A549 (cell line): ENCODE results near the gene HELZ2. TPM values are rescaled to one million over a fixed set of nuclear protein-coding genes. Genes with fewer than 3 reads are reported as not detected.

ENCODE experiments used
- ATAC-seq, 2 experiments: fragments of 200-7000 bp in 1 of 2; fragments of >200 bp in 1 of 2; cut with Nextera tagmentation in 1 of 2; cut with Tn5 transposase in 1 of 2; 3 replicates each; pipeline versions ENCODE4 v1.8.0 to v1.9.1; 2018 to 2020; ENCODE audit warnings: mild to moderate bottlenecking in 1 of 2, moderate library complexity in 1 of 2
- CTCF ChIA-PET: fragments of 300-600 bp; sonication (Branson Sonifier 250); formaldehyde crosslinking; extraction: SDS; loops from one replicate; lab custom pipeline; 2021; ENCODE audit warnings: antibody characterized with exemption, inconsistent platforms; lab: Yijun Ruan, JAX
- POLR2A ChIA-PET: fragments of 350-600 bp; formaldehyde crosslinking; extraction: SDS; loops from one replicate; lab custom pipeline; 2021; ENCODE audit warnings: antibody characterized with exemption, inconsistent platforms; lab: Yijun Ruan, JAX
- DNase-seq, 2 experiments: peaks; one replicate each; pipeline versions ENCODE4 v3.0.0 to v3.0.0-alpha.2; 2011 to 2016; ENCODE audit warnings: low read depth in 1 of 2, low spot score in 1 of 2
- FAIRE-seq: peaks from 2 replicates; lab custom pipeline; 2011; peaks lifted over from hg19 to GRCh38; lab: Jason Lieb, UNC
- H3K27ac ChIP-seq, 2 experiments: fragments of >200 bp; sonication (Bioruptor Twin); formaldehyde crosslinking; 3 replicates each; pipeline ENCODE4 v1.5.1; 2016 to 2017
- H3K4me1 ChIP-seq: fragments of >200 bp; sonication (Bioruptor Twin); formaldehyde crosslinking; 3 replicates; pipeline ENCODE4 v1.6.1; 2016
- H3K4me2 ChIP-seq: fragments of >200 bp; sonication (Bioruptor Twin); formaldehyde crosslinking; 3 replicates; pipeline ENCODE4 v1.6.1; 2016
- H3K4me3 ChIP-seq: fragments of >200 bp; sonication (Bioruptor Twin); formaldehyde crosslinking; 3 replicates; pipeline ENCODE4 v1.5.1; 2016
- H3K9me3 ChIP-seq: fragments of >200 bp; sonication (Bioruptor Twin); formaldehyde crosslinking; 3 replicates; pipeline ENCODE4 v1.6.1; 2016
- CBX2 ChIP-seq: fragments of 200-600 bp; sonication (generic); IDR thresholded peaks from 2 replicates; pipeline ENCODE4 v1.6.1; 2016; ENCODE audit warnings: low read depth, mild to moderate bottlenecking, borderline replicate concordance
- CBX8 ChIP-seq: fragments of 200-600 bp; sonication (generic); IDR thresholded peaks from 2 replicates; pipeline ENCODE4 v1.6.1; 2016
- CHD2 ChIP-seq: fragments of 150-350 bp; IDR thresholded peaks from 2 replicates; pipeline ENCODE4 v1.6.1; 2014; ENCODE audit warnings: low read length; ENCODE audit not compliant: partially characterized antibody
- CHD4 ChIP-seq: fragments of 200-600 bp; sonication (generic); IDR thresholded peaks from 2 replicates; pipeline ENCODE4 v1.6.1; 2016; ENCODE audit warnings: antibody characterized with exemption, mild to moderate bottlenecking, borderline replicate concordance
- EHMT2 ChIP-seq: fragments of 200-600 bp; sonication (generic); IDR thresholded peaks from 2 replicates; pipeline ENCODE4 v1.6.1; 2016; ENCODE audit warnings: antibody characterized with exemption, low read depth, mild to moderate bottlenecking, moderate library complexity
- EP300 ChIP-seq, 2 experiments: fragments of >200 bp; sonication (Bioruptor Twin); formaldehyde crosslinking; IDR thresholded peaks; 2 replicates in 1 of 2; 3 replicates in 1 of 2; pipeline ENCODE4 v1.6.1; 2016 to 2017
- GATA3 ChIP-seq: IDR thresholded peaks from 2 replicates; pipeline ENCODE4 v1.6.1; 2012; ENCODE audit warnings: borderline replicate concordance
- KDM1A ChIP-seq: fragments of 200-600 bp; sonication (generic); IDR thresholded peaks from 2 replicates; pipeline ENCODE4 v1.6.1; 2016; ENCODE audit warnings: low read depth, mild to moderate bottlenecking
- KDM5A ChIP-seq: fragments of 200-600 bp; sonication (generic); IDR thresholded peaks from 2 replicates; pipeline ENCODE4 v1.6.1; 2016; ENCODE audit warnings: antibody characterized with exemption, mild to moderate bottlenecking
- MAFK ChIP-seq: fragments of 450-650 bp; IDR thresholded peaks from 2 replicates; pipeline ENCODE4 v1.6.1; 2014; ENCODE audit not compliant: partially characterized antibody
- NFE2L2 ChIP-seq: fragments of 150-350 bp; conservative IDR thresholded peaks from 2 replicates; pipeline ENCODE4 v1.6.1; 2014; ENCODE audit warnings: low read length
- POLR2AphosphoS2 ChIP-seq: conservative IDR thresholded peaks from 2 replicates; pipeline ENCODE4 v1.6.1; 2012; ENCODE audit warnings: low read length, improper control_type of control experiment, inconsistent platforms
- RCOR1 ChIP-seq: fragments of 150-350 bp; IDR thresholded peaks from 2 replicates; pipeline ENCODE4 v1.6.1; 2014; ENCODE audit warnings: antibody characterized with exemption, low read length, low read depth
- RFX5 ChIP-seq: fragments of 450-650 bp; IDR thresholded peaks from 2 replicates; pipeline ENCODE4 v1.7.1; 2014; ENCODE audit warnings: antibody characterized with exemption, mild to moderate bottlenecking, moderate library complexity
- SMC3 ChIP-seq: fragments of >200 bp; sonication (Bioruptor Twin); formaldehyde crosslinking; IDR thresholded peaks from 3 replicates; pipeline ENCODE4 v1.6.1; 2018; ENCODE audit warnings: inconsistent platforms
- TP53 ChIP-seq: fragments of 250-450 bp; sonication (Bioruptor Pico); IDR thresholded peaks from 2 replicates; pipeline ENCODE4 v1.5.0; 2021; ENCODE audit warnings: mild to moderate bottlenecking, moderate library complexity
- USF2 ChIP-seq: fragments of 450-650 bp; IDR thresholded peaks from 2 replicates; pipeline ENCODE4 v1.6.1; 2014; ENCODE audit warnings: antibody characterized with exemption
- ZC3H11A ChIP-seq: fragments of 450-650 bp; IDR thresholded peaks from 2 replicates; pipeline ENCODE4 v1.6.1; 2014; ENCODE audit warnings: antibody characterized with exemption, mild to moderate bottlenecking
- ZNF302 ChIP-seq: fragments of 250-450 bp; sonication (Bioruptor Pico); IDR thresholded peaks from 2 replicates; pipeline ENCODE4 v1.9.0; 2021; ENCODE audit warnings: inconsistent platforms, mild to moderate bottlenecking, moderate library complexity
- WGBS: methylation state at CpG from one replicate; pipeline ENCODE4 v1.1.6; 2017; ENCODE audit errors: missing lambda C conversion rate; 5-methylcytosine and 5-hydroxymethylcytosine counted together
- polyA plus RNA-seq, 4 experiments: library from polyadenylated mRNA; depleted of rRNA in 3 of 4; stranded (reverse); fragments of >200 nt; fragmentation: RNase III in 1 of 4; extraction: RNeasy Plus Mini Kit Qiagen cat#74134 plus additional on column Dnase treatment in 1 of 4; gene quantifications; 2 replicates in 3 of 4; 3 replicates in 1 of 4; pipeline ENCODE4 v1.2.3, GENCODE V29; 2011 to 2017
- TF ChIP-seq, protein P1 (sequence below): fragments of >200 bp; sonication (Bioruptor Twin); formaldehyde crosslinking; IDR thresholded peaks from 3 replicates; pipeline ENCODE4 v1.5.1; 2016
- TF ChIP-seq, protein P2 (sequence below): IDR thresholded peaks from 2 replicates; pipeline ENCODE4 v1.6.1; 2012; ENCODE audit warnings: low read depth, borderline replicate concordance
- TF ChIP-seq, protein P3 (sequence below): fragments of 200-600 bp; sonication (generic); IDR thresholded peaks from 2 replicates; pipeline ENCODE4 v1.6.1; 2016; ENCODE audit warnings: antibody characterized with exemption, mild to moderate bottlenecking, moderate library complexity

The HELZ2 gene
- polyA plus RNA-seq, 2 of the 4 experiments (the other 2 are of a cell fraction), result 3.2 to 4.5 TPM

DNA sequence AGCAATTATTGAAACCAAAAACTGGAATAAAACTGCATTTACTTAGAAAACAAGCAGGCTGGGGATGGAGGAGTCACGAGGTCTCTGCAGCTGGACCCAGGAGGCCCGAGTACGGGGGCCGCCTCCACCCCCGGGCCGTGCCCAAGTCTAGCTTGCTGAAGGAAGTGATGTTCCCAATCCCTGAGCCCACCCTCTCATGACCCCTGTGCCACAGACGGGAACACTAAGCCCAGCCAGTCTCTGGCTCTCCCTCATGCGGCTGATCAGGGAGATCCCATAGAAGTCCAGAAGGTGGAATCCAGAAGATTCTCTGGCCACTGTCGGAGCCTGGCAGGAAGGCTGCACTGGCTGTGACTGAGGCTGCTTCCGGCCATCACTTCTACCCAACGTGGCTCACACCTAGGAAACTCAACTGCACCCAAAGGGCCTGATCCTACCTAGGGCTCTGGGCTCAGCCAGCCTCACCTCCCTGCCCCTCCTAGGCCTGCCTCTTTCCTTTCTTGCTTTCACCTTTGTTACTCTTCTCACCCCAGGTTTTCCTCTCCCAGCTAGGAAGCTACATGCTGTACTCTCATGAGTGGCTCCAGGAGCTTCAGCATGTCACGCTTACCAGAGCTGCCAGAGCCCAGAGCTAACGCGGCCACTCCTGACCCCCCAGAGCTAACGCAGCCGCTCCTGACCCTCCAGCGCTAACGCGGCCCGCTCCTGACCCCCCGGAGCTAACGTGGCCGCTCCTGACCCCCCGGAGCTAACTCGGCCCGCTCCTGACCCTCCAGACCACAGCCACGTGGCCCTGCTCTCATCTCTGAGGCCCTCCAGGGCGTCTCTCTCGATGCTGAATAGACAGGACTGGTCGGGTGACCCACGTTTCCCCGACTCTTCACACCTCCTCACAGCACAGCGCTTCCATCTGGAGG lies 24.7 kb upstream of the HELZ2 start:
- no peak overlapping the region for H3K4me2 ChIP-seq
- no peaks in the 10 kb centered on the region for H3K9me3 ChIP-seq
- no peak overlapping the region for H3K4me3 ChIP-seq
- peaks cover 8% of the 10 kb centered on the region; the same call in 1 of the 3 replicates for H3K4me1 ChIP-seq
- FAIRE-seq, result no peak
- no peak for ATAC-seq
- CTCF ChIA-PET, result interaction anchor here (1.0 to 2.0 kb wide), 4 partner anchors 17 to 61 kb away, joined by 3 to 7 read pairs (median 5); no protein-coding TSS in a partner anchor
- no peak overlapping the region for H3K27ac ChIP-seq
- POLR2A ChIA-PET, result interaction anchor here (1.3 kb wide), 1 partner anchor 382 kb away, joined by 3 read pairs; no protein-coding TSS in a partner anchor
- no peak for TF ChIP-seq CHD2
- TF ChIP-seq KDM1A, result no peak
- TF ChIP-seq, protein P1, sequence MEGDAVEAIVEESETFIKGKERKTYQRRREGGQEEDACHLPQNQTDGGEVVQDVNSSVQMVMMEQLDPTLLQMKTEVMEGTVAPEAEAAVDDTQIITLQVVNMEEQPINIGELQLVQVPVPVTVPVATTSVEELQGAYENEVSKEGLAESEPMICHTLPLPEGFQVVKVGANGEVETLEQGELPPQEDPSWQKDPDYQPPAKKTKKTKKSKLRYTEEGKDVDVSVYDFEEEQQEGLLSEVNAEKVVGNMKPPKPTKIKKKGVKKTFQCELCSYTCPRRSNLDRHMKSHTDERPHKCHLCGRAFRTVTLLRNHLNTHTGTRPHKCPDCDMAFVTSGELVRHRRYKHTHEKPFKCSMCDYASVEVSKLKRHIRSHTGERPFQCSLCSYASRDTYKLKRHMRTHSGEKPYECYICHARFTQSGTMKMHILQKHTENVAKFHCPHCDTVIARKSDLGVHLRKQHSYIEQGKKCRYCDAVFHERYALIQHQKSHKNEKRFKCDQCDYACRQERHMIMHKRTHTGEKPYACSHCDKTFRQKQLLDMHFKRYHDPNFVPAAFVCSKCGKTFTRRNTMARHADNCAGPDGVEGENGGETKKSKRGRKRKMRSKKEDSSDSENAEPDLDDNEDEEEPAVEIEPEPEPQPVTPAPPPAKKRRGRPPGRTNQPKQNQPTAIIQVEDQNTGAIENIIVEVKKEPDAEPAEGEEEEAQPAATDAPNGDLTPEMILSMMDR, result no peak
- TF ChIP-seq, protein P2, sequence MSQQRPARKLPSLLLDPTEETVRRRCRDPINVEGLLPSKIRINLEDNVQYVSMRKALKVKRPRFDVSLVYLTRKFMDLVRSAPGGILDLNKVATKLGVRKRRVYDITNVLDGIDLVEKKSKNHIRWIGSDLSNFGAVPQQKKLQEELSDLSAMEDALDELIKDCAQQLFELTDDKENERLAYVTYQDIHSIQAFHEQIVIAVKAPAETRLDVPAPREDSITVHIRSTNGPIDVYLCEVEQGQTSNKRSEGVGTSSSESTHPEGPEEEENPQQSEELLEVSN, result no peak
- no peak for TF ChIP-seq USF2
- no peak for TF ChIP-seq NFE2L2
- no peak for TF ChIP-seq CBX2
- TF ChIP-seq EP300 (IDR thresholded peaks at IDR 0.05), result no peak
- TF ChIP-seq EHMT2, result no peak
- TF ChIP-seq SMC3, result no peak
- no peak for TF ChIP-seq TP53 (CRISPR knock-in tag)
- TF ChIP-seq KDM5A, result no peak
- TF ChIP-seq CHD4, result no peak
- TF ChIP-seq ZC3H11A, result no peak
- no peak for TF ChIP-seq POLR2AphosphoS2
- no peak for TF ChIP-seq CBX8
- TF ChIP-seq MAFK, result no peak
- TF ChIP-seq RCOR1, result no peak
- no peak for TF ChIP-seq RFX5
- TF ChIP-seq, all 56 proteins: peak for 0
- no peak for DNase-seq
- WGBS, result 90% methylated on average over 26 of the region's 33 CpGs

GRCh38 chr20:63597651-63598478 lies 23.8 kb upstream of the HELZ2 start:
- WGBS, result 90% methylated on average over 23 of the region's 23 CpGs
- Histone ChIP-seq H3K4me1 (peaks cover 8% of the 10 kb centered on the region; the same call in 1 of the 3 replicates), H3K27ac (no peak overlapping the region), H3K4me2 (no peak overlapping the region), H3K4me3 (no peak overlapping the region)
- DNase-seq, result no peak
- CTCF ChIA-PET, result interaction anchor here (1.0 to 1.9 kb wide), 3 partner anchors 18 to 101 kb away, joined by 3 to 5 read pairs (median 5); no protein-coding TSS in a partner anchor
- no peak for ATAC-seq
- no peak for FAIRE-seq
- no peak for TF ChIP-seq RCOR1
- TF ChIP-seq ZNF302 (CRISPR knock-in tag), result no peak
- no peak for TF ChIP-seq GATA3
- TF ChIP-seq, protein P3, sequence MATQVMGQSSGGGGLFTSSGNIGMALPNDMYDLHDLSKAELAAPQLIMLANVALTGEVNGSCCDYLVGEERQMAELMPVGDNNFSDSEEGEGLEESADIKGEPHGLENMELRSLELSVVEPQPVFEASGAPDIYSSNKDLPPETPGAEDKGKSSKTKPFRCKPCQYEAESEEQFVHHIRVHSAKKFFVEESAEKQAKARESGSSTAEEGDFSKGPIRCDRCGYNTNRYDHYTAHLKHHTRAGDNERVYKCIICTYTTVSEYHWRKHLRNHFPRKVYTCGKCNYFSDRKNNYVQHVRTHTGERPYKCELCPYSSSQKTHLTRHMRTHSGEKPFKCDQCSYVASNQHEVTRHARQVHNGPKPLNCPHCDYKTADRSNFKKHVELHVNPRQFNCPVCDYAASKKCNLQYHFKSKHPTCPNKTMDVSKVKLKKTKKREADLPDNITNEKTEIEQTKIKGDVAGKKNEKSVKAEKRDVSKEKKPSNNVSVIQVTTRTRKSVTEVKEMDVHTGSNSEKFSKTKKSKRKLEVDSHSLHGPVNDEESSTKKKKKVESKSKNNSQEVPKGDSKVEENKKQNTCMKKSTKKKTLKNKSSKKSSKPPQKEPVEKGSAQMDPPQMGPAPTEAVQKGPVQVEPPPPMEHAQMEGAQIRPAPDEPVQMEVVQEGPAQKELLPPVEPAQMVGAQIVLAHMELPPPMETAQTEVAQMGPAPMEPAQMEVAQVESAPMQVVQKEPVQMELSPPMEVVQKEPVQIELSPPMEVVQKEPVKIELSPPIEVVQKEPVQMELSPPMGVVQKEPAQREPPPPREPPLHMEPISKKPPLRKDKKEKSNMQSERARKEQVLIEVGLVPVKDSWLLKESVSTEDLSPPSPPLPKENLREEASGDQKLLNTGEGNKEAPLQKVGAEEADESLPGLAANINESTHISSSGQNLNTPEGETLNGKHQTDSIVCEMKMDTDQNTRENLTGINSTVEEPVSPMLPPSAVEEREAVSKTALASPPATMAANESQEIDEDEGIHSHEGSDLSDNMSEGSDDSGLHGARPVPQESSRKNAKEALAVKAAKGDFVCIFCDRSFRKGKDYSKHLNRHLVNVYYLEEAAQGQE, result no peak
- TF ChIP-seq, all 56 proteins: peak for 0
- H3K9me3 ChIP-seq, result no peaks in the 10 kb centered on the region
- POLR2A ChIA-PET, result interaction anchor here (0.7 to 1.3 kb wide), 2 partner anchors 314 to 383 kb away, joined by 3 read pairs; no protein-coding TSS in a partner anchor
